GM19023 (cell line): ENCODE results near the gene TBC1D2.
"Not testable (repeated sequence)": the region's sequence is repeated elsewhere in the genome, so short reads cannot be mapped to it uniquely, and the experiment has no call there.

Experiments
- ATAC-seq: cut with Tn5 transposase; IDR thresholded peaks from one replicate; pipeline ENCODE4 v1.9.1; 2021; ENCODE audit warnings: mild to moderate bottlenecking, moderate library complexity; ENCODE audit not compliant: unreplicated experiment

The TBC1D2 gene

GRCh38 chr9:98174502-98174918 is 80.9 kb downstream of the TBC1D2 start:
- ATAC-seq = not testable (repeated sequence)

GRCh38 chr9:98173181-98173580 is 82.3 kb downstream of the TBC1D2 start:
- ATAC-seq = no peak

GRCh38 chr9:98172604-98173003 is 82.8 kb downstream of the TBC1D2 start:
- ATAC-seq = no peak

GRCh38 chr9:98171176-98171925 is 84.1 kb downstream of the TBC1D2 start:
- ATAC-seq = no peak

GRCh38 chr9:98168941-98169488 is 86.4 kb downstream of the TBC1D2 start:
- ATAC-seq = peak; percentile 100

- ATAC-seq = no peak
Measured at GRCh38 chr9:98168153-98168780, 87.2 kb downstream of the TBC1D2 start.

- no peak for ATAC-seq
Measured at GRCh38 chr9:98164912-98165311, 90.5 kb downstream of the TBC1D2 start.

GRCh38 chr9:98162613-98163012 is 92.8 kb downstream of the TBC1D2 start:
- ATAC-seq = no peak

- ATAC-seq = no peak
Measured at GRCh38 chr9:98161851-98162250, 93.6 kb downstream of the TBC1D2 start.

- ATAC-seq = no peak
Measured at GRCh38 chr9:98159790-98160189, 95.7 kb downstream of the TBC1D2 start.

GRCh38 chr9:98159301-98159700 is 96.1 kb downstream of the TBC1D2 start:
- ATAC-seq = no peak

- no peak for ATAC-seq
Measured at GRCh38 chr9:98158071-98158831, 97.2 kb downstream of the TBC1D2 start.

- no peak for ATAC-seq
Measured at GRCh38 chr9:98157372-98157771, 98.1 kb downstream of the TBC1D2 start.

GRCh38 chr9:98154678-98155077 is 100.8 kb downstream of the TBC1D2 start:
- ATAC-seq = no peak

GRCh38 chr9:98152526-98152925 is 102.9 kb downstream of the TBC1D2 start:
- no peak for ATAC-seq

GRCh38 chr9:98150721-98151120 is 104.7 kb downstream of the TBC1D2 start:
- no peak for ATAC-seq

- ATAC-seq = no peak
Measured at GRCh38 chr9:98150164-98150563, 105.3 kb downstream of the TBC1D2 start.

- ATAC-seq = no peak
Measured at GRCh38 chr9:98149422-98149821, 106.0 kb downstream of the TBC1D2 start.
